NCI-H1930 (cell line): Measurements from ENCODE around the gene ASB1.

Source experiments
- DNase-seq, 2 experiments: peaks; one replicate each; lab custom pipeline; 2025; lab: John Stamatoyannopoulos, UW

ASB1 gene

GRCh38 chr2:238494573-238494961 is 67.8 kb downstream of the ASB1 start:
- DNase-seq = no peak

- no peak for DNase-seq
Measured at GRCh38 chr2:238495422-238495821, 68.7 kb downstream of the ASB1 start.

GRCh38 chr2:238496756-238497609 is 70.3 kb downstream of the ASB1 start:
- no peak for DNase-seq

GRCh38 chr2:238497610-238498005 is 70.9 kb downstream of the ASB1 start:
- no peak for DNase-seq

GRCh38 chr2:238498188-238498587 is 71.5 kb downstream of the ASB1 start:
- DNase-seq = no peak

GRCh38 chr2:238498691-238499295 is 72.1 kb downstream of the ASB1 start:
- no peak for DNase-seq

- DNase-seq = no peak
Measured at GRCh38 chr2:238499731-238500580, 73.2 kb downstream of the ASB1 start.

- DNase-seq = no peak
Measured at GRCh38 chr2:238501311-238501710, 74.6 kb downstream of the ASB1 start.
